ENCODE results near the gene CELSR1.

Gene CELSR1, protein sequence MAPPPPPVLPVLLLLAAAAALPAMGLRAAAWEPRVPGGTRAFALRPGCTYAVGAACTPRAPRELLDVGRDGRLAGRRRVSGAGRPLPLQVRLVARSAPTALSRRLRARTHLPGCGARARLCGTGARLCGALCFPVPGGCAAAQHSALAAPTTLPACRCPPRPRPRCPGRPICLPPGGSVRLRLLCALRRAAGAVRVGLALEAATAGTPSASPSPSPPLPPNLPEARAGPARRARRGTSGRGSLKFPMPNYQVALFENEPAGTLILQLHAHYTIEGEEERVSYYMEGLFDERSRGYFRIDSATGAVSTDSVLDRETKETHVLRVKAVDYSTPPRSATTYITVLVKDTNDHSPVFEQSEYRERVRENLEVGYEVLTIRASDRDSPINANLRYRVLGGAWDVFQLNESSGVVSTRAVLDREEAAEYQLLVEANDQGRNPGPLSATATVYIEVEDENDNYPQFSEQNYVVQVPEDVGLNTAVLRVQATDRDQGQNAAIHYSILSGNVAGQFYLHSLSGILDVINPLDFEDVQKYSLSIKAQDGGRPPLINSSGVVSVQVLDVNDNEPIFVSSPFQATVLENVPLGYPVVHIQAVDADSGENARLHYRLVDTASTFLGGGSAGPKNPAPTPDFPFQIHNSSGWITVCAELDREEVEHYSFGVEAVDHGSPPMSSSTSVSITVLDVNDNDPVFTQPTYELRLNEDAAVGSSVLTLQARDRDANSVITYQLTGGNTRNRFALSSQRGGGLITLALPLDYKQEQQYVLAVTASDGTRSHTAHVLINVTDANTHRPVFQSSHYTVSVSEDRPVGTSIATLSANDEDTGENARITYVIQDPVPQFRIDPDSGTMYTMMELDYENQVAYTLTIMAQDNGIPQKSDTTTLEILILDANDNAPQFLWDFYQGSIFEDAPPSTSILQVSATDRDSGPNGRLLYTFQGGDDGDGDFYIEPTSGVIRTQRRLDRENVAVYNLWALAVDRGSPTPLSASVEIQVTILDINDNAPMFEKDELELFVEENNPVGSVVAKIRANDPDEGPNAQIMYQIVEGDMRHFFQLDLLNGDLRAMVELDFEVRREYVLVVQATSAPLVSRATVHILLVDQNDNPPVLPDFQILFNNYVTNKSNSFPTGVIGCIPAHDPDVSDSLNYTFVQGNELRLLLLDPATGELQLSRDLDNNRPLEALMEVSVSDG (N-terminal part only)

DNA sequence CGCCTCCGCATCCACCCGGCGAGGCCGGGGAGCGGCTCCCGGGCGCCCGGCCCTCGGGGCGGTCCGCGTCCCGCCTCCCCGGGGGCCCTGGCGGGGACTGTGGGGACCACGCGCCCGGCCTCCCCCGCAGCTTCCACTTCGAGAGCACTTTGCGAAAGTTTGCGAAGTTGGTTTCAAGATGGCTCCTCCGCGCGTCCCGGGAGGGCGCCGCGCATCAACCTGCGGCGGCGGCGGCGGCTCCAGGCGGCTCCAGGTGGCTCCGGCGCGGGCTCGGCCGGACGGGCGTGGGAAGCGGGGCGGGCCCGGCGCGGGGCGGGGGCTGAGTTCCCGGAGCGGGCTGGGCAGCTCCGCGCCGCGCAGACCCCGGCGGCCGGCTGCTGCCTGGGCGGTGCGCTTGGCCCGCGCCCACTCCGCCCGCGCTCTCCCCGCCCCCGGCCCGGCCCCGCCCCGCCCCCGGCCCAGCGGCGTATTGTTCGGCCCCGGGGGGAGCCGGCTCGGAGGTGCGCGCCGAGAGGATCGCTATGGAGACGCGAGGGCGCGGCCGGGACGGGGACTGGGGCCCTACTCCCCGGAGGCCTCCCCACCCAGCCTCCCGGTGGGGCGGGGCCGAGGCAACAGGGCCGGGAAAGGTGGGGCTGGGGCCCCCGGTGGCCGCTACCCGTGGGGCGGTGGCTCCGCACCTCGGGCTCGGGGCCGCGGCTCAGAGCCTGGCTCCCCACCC is at the start of gene CELSR1:
TSS of gene CELSR1 (minus strand) at position 396 of the 721 bp plus-strand sequence. CDS start 450 bp downstream, outside the sequence.
- no peak for DNase-seq

- DNase-seq = no peak
These were observed 49.6 kb upstream of the CELSR1 start for GRCh38 chr22:46587061-46587460.

DNA sequence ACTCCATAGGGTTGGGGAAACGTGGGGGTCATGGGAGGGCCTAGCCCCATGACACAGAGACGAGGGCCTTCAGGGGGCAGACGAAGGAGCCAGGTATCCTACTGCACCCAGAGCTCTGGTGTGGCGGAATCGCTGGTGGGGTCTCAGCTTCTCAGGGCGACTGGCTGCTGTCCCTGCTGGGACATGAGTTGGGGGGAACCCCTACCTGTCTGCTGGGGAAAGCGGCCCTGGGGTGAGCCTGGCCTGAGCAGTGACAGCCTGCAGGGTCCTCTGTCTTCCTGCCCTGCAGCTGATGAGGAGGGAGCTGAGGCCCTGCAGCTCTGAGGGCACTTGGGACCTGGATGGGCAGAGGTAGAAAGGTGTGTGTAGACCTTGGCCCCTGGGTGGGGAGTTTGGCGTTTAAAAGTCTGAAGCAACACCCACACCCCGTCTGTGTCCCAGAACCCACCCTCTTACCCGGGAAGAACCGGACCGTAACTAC is 49.2 kb upstream of the CELSR1 start:
- no peak for DNase-seq

DNA sequence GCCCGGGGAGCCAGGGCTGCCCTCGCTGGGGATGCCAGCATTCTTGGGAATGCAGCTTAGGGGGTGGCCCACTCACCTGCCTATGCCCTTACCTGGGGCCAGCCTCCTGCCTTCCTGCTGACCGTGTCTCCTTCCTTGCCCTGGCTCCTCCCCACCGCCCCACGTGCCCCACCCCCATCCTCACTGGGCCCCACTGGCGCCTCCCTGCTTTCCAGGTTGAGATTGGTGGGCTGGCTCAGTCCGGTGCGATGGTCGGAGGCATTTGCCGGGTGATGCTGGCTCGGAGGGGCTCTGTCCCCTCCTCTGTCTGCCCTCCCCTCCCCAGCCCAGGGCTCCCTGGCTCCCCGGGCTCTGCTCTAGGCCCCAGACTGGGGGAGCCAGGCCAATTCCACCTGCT is 48.7 kb upstream of the CELSR1 start:
- no peak for DNase-seq

DNA sequence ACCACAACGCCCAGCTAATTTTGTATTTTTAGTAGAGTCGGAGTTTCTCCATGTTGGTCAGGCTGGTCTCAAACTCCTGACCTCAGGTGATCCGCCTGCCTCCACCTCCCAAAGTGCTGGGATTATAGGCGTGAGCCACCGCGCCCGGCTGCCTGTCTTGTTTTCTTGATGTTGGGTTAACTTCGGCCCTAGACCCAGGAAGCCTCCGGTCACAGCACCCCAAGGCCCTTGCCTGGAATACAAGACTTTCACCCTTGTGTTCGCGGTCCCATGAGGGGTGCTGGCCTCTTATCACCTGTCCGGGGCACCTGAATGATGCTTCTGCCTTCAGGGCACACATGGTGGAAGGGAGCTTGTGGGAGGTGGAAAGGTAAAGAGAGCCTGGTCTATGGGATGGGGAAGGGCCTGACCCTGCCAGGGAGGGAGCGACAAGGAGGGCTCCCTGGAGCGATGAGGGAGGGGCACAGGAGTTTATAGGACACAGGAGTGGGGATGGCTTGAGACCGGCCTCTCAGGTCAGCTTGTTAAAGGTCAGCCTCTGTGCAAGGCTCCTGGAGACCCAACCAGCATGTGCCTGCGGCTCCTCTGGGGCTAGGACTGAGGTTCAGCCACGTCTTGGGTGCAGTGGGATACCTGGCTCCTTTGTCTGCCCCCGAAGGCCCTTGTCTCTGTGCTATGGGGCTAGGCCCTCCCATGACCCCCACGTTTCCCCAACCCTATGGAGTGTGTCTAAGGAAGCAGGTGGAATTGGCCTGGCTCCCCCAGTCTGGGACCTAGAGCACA is 48.1 kb upstream of the CELSR1 start:
- no peak for DNase-seq

DNA sequence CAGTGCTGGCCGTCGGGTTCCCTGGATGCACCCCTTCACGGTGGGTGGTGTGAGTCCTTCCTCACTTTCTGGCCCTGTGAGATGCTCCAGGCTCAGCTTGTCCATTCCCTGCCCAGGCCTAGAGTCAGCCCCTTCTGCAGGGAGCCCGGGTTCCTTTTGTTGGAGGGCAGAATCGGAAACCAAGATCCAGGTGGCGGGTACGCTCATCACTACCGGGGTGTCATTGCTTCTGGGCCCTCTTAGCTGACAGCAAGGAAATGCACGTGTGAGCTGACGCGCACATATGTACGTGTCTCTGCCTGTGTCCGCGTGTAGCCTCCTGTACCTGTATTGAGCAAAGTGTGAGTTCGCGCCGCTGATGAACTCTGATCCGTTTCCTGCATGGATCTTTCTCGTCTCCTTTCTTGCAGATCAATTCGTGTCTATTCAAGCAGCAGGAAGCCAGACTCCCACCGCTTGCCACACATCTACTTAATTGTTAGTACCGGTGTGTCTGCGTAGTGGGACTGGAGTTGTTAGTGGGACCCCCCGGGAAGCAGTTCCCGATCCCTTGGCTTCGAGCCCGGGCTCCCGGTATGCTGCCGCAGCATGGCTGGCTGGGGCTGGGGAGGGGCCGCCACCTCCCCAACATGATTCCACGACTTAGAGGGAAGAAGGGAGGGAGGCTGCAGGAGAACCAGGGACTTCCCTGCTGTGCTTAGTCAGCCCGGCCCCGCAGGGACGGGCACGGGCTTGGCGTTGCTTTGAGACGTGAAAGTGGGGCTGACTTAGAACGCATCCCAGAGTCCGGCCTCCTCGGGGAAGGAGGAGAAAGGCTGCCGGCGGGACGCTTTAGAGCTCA is 46.9 kb upstream of the CELSR1 start:
- DNase-seq = no peak

DNA sequence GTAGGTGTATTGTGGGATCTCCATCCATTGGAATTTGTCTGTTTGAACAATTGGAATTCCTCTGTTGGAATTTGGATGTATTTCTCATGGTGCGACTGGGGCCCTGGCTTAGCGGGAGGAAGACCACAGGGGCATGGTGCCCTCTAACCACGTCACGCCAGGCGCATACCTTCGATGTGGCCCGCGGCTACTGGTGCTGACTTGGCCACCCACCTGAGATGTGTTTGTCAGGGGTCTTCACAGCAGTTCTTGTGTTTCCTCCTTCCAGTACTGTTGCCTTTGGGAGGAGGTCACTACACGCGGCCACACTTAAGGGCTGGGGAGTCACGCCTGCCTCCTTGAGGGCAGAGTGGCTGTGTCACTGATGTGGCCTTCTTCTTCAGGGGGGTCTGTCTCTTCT is 46.2 kb upstream of the CELSR1 start:
- no peak for DNase-seq

GRCh38 chr22:46582281-46582933 is 45.0 kb upstream of the CELSR1 start:
- no peak for DNase-seq

GRCh38 chr22:46581538-46582244 is 44.3 kb upstream of the CELSR1 start:
- DNase-seq = no peak

- no peak for DNase-seq
These were observed 43.6 kb upstream of the CELSR1 start for GRCh38 chr22:46580940-46581537.

- no peak for DNase-seq
These were observed 42.5 kb upstream of the CELSR1 start for GRCh38 chr22:46579751-46580449.

- DNase-seq = no peak
These were observed 41.6 kb upstream of the CELSR1 start for GRCh38 chr22:46578824-46579561.

DNA sequence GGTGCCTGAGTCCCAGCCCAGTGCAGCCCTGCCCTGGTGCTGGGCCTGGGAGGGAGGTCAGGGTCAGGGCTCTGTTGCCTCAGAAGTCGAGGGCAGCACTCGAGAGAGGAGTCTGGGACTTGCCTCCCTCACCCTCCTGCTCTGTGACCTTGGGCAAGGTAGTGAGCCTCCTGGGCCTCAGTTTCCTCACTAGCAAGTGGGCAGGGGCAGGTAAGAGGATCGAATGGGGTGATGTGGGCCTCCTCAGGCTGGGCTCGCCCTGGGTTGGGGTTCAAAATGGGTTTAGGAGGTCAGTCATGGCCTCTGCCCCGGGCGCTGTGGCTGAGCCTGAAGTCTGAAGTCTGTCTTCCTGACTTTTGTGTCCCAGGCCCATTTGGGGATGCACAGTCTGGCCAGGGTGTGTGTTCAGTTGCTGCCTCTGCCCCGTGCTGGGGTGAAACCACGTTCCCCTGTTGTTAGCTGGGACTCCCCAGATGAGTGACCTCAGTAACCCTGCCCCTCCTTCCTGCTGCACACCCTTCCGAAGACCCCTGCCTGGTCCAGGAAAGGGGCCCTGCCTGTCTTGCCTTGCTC is 40.9 kb upstream of the CELSR1 start:
- no peak for DNase-seq

DNA sequence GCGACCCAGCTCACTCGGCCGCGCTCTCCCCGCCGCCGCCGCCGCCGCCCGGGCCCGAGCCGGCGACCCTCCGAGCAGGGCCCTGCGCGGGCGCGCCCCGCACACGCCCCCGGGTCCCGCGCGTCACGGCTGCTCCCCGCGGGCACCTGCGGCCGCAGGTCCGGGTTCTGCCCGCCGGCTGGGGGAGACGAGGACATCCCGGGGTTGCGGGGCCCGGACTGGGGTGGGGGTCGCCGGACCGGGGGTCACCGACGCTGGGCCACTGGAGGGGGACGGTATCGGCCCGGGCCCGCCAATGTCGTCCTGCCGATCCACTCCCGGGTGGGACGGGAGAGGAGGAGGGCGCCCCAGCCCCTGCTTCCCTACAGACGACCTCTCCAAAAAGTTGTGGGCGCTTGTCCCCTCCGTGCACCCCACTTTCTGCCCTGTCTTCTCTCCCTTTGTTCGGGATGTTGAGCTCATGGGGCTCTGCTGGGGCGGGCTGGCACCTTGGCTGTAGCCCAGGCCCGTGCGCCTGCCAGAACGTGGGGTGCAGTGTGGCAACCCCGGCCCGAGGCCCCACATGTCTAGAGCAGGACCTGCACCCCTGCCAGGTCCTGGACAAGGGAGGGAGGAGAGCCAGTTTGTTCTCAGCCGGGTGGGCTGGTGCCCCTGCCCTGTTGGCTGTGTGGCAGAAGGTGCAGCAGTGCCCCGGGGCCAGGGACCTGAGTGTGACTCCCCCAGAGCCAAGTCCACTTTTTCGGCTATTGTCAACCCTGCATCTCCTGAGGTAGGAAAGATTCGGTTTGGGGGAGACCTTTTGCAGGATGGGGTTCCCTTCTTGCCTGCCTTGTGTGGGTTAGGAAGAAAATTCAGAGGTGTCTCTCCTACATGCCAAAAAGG is 40.2 kb upstream of the CELSR1 start:
- no peak for DNase-seq

- peak; percentile 17 for DNase-seq
These were observed 39.3 kb upstream of the CELSR1 start for GRCh38 chr22:46576556-46577367.
